ENCODE measurements around the gene CEACAM18.

GRCh38 chr19:51503896-51504295, 25.6 kb downstream of the CEACAM18 start:
- no peak for TF ChIP-seq CTCF (IDR thresholded peaks at IDR 0.05; ENCODE audit: low read depth, low read length, poor library complexity, severe bottlenecking)
- no peak for TF ChIP-seq EZH2phosphoT487 (IDR thresholded peaks at IDR 0.05; ENCODE audit: borderline replicate concordance, low read length)

All from DOHH2 (cell line).